Muscle layer of colon (tissue), 2 donors: ENCODE results near the gene SEC11C.
"Not testable (repeated sequence)": the region's sequence is repeated elsewhere in the genome, so short reads cannot be mapped to it uniquely, and the experiment has no call there.

Experiments
- H3K27ac ChIP-seq: one replicate; pipeline ENCODE4 v1.7.0; 2013; ENCODE audit warnings: low read depth, mild to moderate bottlenecking, low read length, moderate library complexity
- H3K27me3 ChIP-seq, 2 donors: one replicate each; pipeline ENCODE4 v1.7.0; 2013; ENCODE audit warnings: low read length in 2 of 2, mild to moderate bottlenecking in 2 of 2; ENCODE audit not compliant: insufficient read depth in 2 of 2, control insufficient read depth in 1 of 2
- H3K36me3 ChIP-seq: one replicate; pipeline ENCODE4 v1.7.0; 2013; ENCODE audit warnings: mild to moderate bottlenecking, low read length; ENCODE audit not compliant: insufficient read depth
- H3K4me1 ChIP-seq: one replicate; pipeline ENCODE4 v1.7.0; 2013; ENCODE audit warnings: mild to moderate bottlenecking, low read length; ENCODE audit not compliant: insufficient read depth
- H3K4me3 ChIP-seq, 2 donors: one replicate each; pipeline ENCODE4 v1.7.0; 2013; ENCODE audit warnings: low read length in 2 of 2, low read depth in 1 of 2, mild to moderate bottlenecking in 1 of 2, moderate library complexity in 1 of 2
- H3K9ac ChIP-seq: one replicate; pipeline ENCODE4 v1.7.0; 2013; ENCODE audit warnings: low read length
- H3K9me3 ChIP-seq: one replicate; pipeline ENCODE4 v1.7.0; 2013; ENCODE audit warnings: mild to moderate bottlenecking, low read length
- donor health status: abdominal sarcoma.
- donor health status: Adenocarcinoma of cecum.

The SEC11C gene

DNA sequence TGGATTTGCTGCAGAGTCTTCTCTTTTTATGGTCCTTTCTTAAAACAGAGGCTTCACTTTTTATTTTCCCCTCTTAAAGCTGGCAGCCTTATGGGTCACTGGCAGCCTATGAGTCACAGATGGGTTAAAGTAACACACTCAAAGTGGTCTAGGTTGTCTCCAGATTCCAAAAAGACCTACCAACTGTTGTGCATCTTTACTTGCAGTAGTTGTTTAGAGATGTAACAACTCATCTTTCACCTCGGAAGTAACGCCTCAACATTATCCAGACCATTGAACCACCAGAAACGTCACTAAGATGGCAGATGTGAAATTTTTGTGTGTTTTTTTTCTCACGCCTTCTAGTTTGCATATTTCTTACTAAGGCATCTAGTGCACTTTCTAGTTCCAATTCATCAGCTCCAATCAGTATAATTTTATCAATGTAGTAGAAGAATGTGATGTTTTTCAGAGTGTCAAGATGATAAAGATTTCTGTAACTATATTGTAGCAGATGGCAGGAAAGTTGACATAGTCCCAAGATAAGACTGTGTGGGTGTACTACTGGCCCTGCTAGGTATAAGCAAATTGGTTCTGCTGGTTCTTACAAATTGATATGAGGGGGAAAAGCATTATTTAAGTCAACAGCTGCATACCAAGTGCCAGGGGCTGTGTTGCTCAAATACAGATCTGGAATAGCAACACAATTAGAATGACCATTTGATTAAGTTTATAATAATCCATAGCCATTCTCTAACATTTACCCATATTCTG lies 9.6 kb upstream of the SEC11C start:
- Histone ChIP-seq H3K4me3 (no peak overlapping the region), H3K4me1 (no peaks in the 10 kb centered on the region), H3K27me3 (peaks cover 5% of the 10 kb centered on the region in 2 donors), H3K9me3 (no peaks in the 10 kb centered on the region), H3K27ac (no peak overlapping the region), H3K9ac (no peak overlapping the region), H3K36me3 (no peaks in the 10 kb centered on the region)

DNA sequence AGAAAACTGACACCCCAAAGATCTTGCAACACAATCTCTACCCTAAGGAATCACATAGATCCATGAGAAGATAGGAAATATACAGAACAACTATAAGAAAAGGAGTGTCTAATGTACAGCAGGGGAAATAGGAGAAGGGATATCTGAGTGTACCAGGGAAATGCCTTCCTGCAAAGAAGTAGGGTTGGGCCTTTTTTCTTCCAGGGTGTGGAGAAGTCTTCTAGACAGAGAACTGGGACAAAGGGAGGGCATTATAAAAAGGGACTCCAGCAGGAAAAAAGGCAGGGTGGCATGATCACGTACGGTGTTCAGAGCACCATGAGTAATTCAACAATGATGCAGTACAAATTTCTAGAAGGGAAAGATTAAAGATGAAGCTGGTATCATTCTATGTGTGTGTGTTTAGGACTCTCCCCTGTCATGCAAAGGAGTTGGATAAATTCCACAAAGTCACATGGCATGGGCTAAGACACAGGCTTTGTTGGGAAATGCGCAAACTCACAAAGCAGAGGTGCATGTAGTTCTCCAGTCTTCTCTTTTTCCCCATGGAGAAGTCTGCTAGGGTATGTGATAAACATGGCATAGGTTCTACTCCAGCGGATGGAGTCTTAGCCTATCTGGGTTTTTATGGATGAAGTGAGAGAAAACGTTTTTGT lies 6.7 kb upstream of the SEC11C start:
- no peak overlapping the region for H3K9ac ChIP-seq
- no peak overlapping the region for H3K27ac ChIP-seq
- H3K4me3 ChIP-seq = no peak overlapping the region
- no peaks in the 10 kb centered on the region for H3K9me3 ChIP-seq
- H3K36me3 ChIP-seq = no peaks in the 10 kb centered on the region
- peaks cover 5% of the 10 kb centered on the region in 2 donors for H3K27me3 ChIP-seq
- H3K4me1 ChIP-seq = no peaks in the 10 kb centered on the region

DNA sequence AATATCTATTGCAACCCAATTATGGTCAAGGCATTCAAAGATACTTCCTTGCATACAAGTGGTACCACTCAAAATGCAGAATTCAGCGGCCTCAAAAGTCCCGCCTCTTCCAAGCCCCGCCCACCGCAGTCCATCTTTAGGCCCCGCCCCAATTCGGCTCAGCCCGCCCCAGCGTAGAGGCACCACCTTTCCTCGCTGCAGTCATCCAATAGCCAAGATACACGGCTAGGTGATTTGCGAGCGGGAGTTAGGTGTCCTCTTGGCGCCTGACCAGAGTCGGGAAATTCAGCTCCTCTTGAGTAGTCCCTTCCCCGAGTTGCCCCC lies 431 bp upstream of the SEC11C start:
- Histone ChIP-seq H3K9ac (no peak overlapping the region), H3K9me3 (no peaks in the 10 kb centered on the region), H3K36me3 (no peaks in the 10 kb centered on the region), H3K27ac (no peak overlapping the region), H3K27me3 (peaks cover under 1 to 5% of the 10 kb centered on the region in 2 donors), H3K4me1 (peaks cover 11% of the 10 kb centered on the region), H3K4me3 (peak overlapping the region; percentile 61 to 74)

DNA sequence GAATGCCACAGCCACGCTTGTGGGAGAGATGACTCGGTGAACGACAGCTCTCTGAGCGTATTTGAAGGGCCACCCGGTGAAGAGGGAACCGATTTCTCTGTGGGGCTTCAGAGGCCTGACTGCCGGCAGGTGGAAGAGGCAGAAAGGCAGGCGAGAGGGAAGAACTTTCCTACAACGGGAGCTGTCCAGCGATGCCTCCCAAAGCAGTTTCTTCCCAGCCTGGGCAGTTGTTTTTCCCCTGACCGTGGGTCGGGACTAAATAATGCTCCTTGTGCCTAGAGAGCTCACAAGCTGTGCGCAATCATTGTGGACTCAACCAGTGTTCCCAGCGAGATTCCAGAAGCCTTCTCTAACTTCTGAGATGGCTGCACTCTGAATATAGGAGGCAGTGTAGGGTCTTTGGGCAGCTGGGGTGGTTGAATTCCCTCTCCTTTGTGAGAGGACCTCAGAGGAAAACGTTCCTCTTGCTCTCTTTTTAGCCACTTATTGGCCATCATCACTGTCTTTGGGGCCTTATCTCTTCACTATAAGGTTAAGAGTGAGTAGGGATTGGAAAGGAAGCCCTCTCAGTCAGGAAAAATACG lies 710 bp downstream of the SEC11C start:
- Histone ChIP-seq H3K4me1 (peaks cover 11% of the 10 kb centered on the region), H3K9me3 (no peaks in the 10 kb centered on the region), H3K4me3 (peak overlapping the region; percentile 61 to 74), H3K27me3 (no peaks in the 10 kb centered on the region), H3K36me3 (no peaks in the 10 kb centered on the region), H3K27ac (peak overlapping the region; percentile 4), H3K9ac (peak overlapping the region; percentile 36)

DNA sequence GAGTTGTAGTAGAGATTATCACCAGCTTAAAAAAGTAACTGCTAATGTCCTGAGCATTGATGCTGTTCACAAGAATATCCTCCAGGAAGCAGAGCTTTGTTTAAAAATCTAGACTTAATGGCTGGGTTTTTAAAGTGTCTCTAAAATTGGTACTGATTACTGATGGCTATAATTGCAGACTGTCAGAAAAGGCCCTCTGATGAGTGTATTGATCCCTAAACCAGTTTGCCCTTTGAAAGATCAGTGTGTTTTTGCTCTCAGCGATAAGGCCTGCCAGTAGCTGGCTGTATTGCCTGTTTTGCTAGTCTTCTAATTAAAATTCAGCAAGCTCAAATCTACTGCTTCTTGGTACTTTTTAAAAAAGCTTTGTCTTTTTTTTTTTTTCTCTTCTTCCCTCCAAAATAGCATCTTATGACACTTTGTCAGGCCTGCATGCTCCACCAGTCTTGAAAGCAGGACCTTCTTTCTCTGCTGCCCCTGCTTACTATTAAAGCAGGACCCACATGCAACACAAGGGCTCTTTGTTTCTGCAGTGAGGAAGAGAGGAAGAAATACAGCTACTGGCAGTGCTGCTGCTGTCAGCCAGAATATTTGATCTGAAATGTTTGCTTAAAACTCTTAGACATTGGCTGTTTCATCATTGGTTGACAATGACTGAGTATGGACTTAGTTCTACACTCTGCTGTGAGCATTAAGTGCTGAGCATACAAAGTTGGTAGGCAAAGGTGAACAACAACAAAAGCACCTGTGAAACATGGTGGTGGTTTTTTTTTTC lies 1.8 kb downstream of the SEC11C start:
- H3K4me3 ChIP-seq = no peak overlapping the region

DNA sequence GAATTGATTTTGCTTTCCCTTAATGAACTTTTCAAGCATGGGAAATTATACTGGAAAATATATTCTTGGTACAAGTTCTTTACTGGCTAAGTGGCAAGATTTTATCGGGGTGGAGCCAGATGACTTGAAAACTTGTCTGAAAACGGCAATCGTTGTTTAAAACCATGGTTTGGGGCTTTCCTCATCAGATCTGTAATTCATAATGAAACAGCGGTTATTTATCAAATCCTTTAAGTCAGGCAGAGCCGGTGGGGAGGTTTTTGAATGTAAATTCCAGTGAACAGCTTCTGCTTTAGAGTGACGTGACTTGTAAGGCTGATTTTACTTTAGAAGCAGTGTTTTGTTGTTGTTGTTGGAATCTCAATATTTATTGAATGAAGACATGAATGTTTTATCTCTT lies 2.6 kb downstream of the SEC11C start:
- H3K36me3 ChIP-seq = no peaks in the 10 kb centered on the region
- H3K9ac ChIP-seq = no peak overlapping the region
- no peak overlapping the region for H3K4me3 ChIP-seq
- no peak overlapping the region for H3K27ac ChIP-seq
- no peaks in the 10 kb centered on the region for H3K9me3 ChIP-seq
- H3K27me3 ChIP-seq = no peaks in the 10 kb centered on the region
- H3K4me1 ChIP-seq = peaks cover 11% of the 10 kb centered on the region

More for the DNA sequence above, 1.8 kb downstream of the SEC11C start:
- Histone ChIP-seq H3K4me1 (peaks cover 11% of the 10 kb centered on the region), H3K9ac (no peak overlapping the region), H3K9me3 (no peaks in the 10 kb centered on the region), H3K27ac (no peak overlapping the region), H3K36me3 (no peaks in the 10 kb centered on the region), H3K27me3 (no peaks in the 10 kb centered on the region)

DNA sequence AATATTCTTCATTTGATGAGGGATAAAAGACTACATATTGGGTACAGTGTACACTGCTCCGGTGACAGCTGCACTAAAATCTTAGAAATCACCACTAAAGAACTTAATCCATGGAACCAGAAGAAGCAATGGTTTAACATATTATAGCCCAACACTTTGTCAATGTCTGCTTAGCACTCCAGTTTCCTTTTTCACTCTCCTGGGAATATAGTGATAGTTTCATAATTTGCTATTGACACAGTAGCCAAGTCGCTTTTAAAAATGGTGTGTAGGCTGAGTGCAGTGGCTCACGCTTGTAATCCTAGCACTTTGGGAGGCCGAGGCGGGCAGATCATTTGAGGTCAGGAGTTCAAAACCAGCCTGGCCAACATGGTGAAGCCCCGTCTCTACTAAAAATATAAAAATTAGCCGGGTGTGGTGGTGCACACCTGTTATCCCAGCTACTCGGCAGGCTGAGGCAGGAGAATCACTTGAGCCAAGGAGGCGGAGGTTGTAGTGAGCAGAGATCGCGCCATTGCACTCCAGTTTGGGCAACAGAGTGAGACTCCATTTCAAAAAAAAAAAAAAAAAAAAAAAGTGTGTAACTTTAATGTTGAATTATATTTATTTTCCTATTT lies 3.2 kb downstream of the SEC11C start:
- H3K9ac ChIP-seq, H3K36me3 ChIP-seq, H3K4me3 ChIP-seq, H3K27ac ChIP-seq, H3K27me3 ChIP-seq, H3K9me3 ChIP-seq: not testable (repeated sequence)
- peaks cover 11% of the 10 kb centered on the region for H3K4me1 ChIP-seq

DNA sequence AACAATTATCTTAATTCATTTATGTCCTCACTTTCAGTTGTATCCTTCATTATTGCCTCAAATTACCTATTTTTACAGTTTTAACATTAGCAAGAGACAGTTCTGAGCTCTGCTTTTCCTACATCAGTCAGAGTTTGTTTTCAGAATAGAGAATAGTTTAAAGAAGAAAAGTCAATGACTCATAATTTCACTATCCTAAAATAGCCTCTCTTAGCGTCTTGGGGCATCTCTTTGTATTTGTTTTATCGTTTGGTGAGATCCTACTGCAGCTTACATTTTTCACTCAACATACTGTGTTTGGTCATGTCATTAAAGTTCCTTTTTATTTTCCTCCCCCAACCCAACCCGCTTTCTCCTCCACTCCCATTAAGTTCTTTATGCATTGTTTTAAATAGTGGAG lies 3.8 kb downstream of the SEC11C start:
- Histone ChIP-seq H3K27me3 (no peaks in the 10 kb centered on the region), H3K4me3 (no peak overlapping the region), H3K4me1 (peaks cover 11% of the 10 kb centered on the region), H3K27ac (no peak overlapping the region), H3K36me3 (no peaks in the 10 kb centered on the region), H3K9me3 (no peaks in the 10 kb centered on the region), H3K9ac (no peak overlapping the region)

DNA sequence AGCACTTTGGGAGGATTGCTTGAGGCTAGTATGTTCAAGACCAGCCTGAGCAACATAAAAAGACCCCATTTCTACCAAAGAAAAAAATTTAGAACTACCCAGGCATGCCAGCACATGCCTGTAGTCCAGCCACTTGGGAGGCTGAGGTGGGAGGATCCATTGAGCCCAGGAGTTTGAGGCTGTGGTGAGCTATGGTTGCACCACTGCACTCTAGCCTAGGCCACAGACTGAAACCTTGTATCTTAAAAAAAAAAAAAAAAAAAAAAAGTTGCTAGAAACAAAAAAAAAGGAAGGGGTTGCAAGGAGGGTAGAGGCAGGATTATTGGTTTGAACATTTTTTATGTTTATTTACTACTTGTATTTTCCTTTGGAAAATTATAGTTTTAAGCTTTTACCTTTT lies 4.8 kb downstream of the SEC11C start:
- Histone ChIP-seq H3K27me3 (no peaks in the 10 kb centered on the region), H3K4me1 (peaks cover 7% of the 10 kb centered on the region), H3K36me3 (no peaks in the 10 kb centered on the region), H3K4me3 (no peak overlapping the region), H3K27ac (no peak overlapping the region), H3K9ac (no peak overlapping the region), H3K9me3 (no peaks in the 10 kb centered on the region)

DNA sequence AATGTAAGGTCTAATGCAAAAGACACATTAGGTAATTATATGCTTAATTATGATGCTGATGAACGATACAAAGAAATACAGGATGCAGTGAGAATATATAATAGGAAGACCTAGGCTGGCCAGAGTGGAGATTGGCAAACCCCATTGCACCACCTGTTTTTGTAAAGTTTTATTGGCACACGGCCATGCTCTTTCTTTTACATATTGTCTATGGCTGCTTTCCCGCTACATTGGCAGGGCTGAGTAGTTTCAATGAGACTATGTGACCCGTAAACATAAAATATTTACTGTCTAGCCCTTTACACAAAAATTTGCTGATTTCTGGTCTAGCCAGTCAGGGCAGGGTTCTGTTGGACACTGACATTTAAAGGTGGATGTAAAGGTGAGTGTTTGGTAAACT lies 5.4 kb downstream of the SEC11C start:
- H3K9ac ChIP-seq = no peak overlapping the region
- H3K27ac ChIP-seq = no peak overlapping the region
- H3K27me3 ChIP-seq = no peaks in the 10 kb centered on the region
- no peaks in the 10 kb centered on the region for H3K36me3 ChIP-seq
- H3K4me3 ChIP-seq = no peak overlapping the region
- peaks cover 7% of the 10 kb centered on the region for H3K4me1 ChIP-seq
- no peaks in the 10 kb centered on the region for H3K9me3 ChIP-seq

DNA sequence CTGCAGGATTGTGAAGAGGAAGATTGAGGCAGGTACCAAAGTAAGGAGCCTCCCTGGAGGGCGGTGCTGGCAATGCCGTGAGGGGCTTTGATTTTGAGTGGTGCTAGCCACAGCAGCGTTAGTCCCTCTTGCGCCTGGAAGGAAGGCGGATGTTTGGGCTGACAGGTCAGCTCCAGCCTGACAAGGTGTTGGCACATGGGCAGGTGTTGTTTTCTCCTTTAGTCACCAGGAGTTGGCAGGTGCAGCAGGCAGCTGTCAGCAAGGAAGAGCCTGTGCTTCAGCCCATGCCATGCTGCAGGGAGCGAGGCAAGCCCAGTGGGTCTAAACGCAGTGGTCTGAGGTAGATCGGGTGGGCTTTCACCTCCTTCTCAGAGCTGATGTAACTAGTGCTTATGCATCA lies 8.5 kb downstream of the SEC11C start:
- H3K4me1 ChIP-seq = no peaks in the 10 kb centered on the region
- H3K36me3 ChIP-seq = peaks cover 8% of the 10 kb centered on the region
- no peaks in the 10 kb centered on the region for H3K9me3 ChIP-seq
- no peak overlapping the region for H3K27ac ChIP-seq
- no peak overlapping the region for H3K9ac ChIP-seq
- H3K27me3 ChIP-seq = no peaks in the 10 kb centered on the region
- no peak overlapping the region for H3K4me3 ChIP-seq
